Activated CD4-positive, alpha-beta T cell treated with anti-CD3 and anti-CD28 coated beads, Interleukin-2, amount 10 ng/mL, durations not matched to agents 24 days and 14 days (primary cell): Measurements from ENCODE around the gene ATP1B4. TPM values are rescaled to one million over a fixed set of nuclear protein-coding genes. Genes with fewer than 3 reads are reported as not detected.
"Not testable (repeated sequence)": the region's sequence is repeated elsewhere in the genome, so short reads cannot be mapped to it uniquely, and the experiment has no call there.

ENCODE experiments used
- DNase-seq: peaks from one replicate; pipeline ENCODE4 v3.0.0; 2022
- H3K27ac Mint-ChIP-seq: one replicate; pipeline ENCODE4 v1.8.0; 2022; ENCODE audit warnings: mild to moderate bottlenecking, mixed read lengths
- H3K27me3 Mint-ChIP-seq: one replicate; pipeline ENCODE4 v1.8.0; 2022; ENCODE audit warnings: mixed read lengths
- H3K36me3 Mint-ChIP-seq: one replicate; pipeline ENCODE4 v1.8.0; 2022; ENCODE audit warnings: low read depth, mild to moderate bottlenecking, mixed read lengths
- H3K4me1 Mint-ChIP-seq: one replicate; pipeline ENCODE4 v1.8.0; 2021; ENCODE audit warnings: mixed read lengths
- H3K4me3 Mint-ChIP-seq: one replicate; pipeline ENCODE4 v1.8.0; 2022; ENCODE audit warnings: mild to moderate bottlenecking, moderate library complexity, mixed read lengths
- H3K9me3 Mint-ChIP-seq: one replicate; pipeline ENCODE4 v1.8.0; 2021; ENCODE audit warnings: mixed read lengths
- intact Hi-C: fragments of 100-400 bp; cut with micrococcal nuclease; formaldehyde crosslinking; loops from one replicate; pipeline ENCODE4 v1.15.1; 2023
- total RNA-seq: library from RNA; stranded (reverse); gene quantifications from 2 replicates; pipeline ENCODE4 v1.2.3, GENCODE V29; 2022

ATP1B4 gene
- not detected in 2 replicates for total RNA-seq

- Mint-ChIP-seq H3K4me3 (no peak within 1 kb of the TSS), H3K36me3 (no peaks in the 10 kb centered on the region), H3K27ac (no peak within 1 kb of the TSS), H3K9me3 (no peaks in the 10 kb centered on the region), H3K4me1 (no peaks in the 10 kb centered on the region), H3K27me3 (peaks cover 8% of the 10 kb centered on the region)
- DNase-seq: no peak
- intact Hi-C loops: loop anchor here (10.0 kb wide), 1 partner anchor 93 kb away; no protein-coding TSS in a partner anchor
Measured at GRCh38 chrX:120361764-120362305, at the start of gene ATP1B4. ATP1B4 (plus strand) TSS chrX:120362089; CDS start chrX:120362169, 80 bp downstream.

GRCh38 chrX:120315776-120316175, 46.1 kb upstream of the ATP1B4 start:
- Mint-ChIP-seq H3K9me3 (no peaks in the 10 kb centered on the region), H3K27ac (no peak overlapping the region), H3K4me3 (no peak overlapping the region), H3K4me1 (no peaks in the 10 kb centered on the region), H3K36me3 (no peaks in the 10 kb centered on the region), H3K27me3 (peaks cover 48% of the 10 kb centered on the region)
- DNase-seq: no peak
- intact Hi-C loops: no loop called here

- no peak for DNase-seq
- no peaks in the 10 kb centered on the region for H3K36me3 Mint-ChIP-seq
- peaks cover 47% of the 10 kb centered on the region for H3K27me3 Mint-ChIP-seq
- intact Hi-C loops: no loop called here
- H3K9me3 Mint-ChIP-seq: no peaks in the 10 kb centered on the region
- H3K4me1 Mint-ChIP-seq: no peaks in the 10 kb centered on the region
- H3K27ac Mint-ChIP-seq: no peak overlapping the region
- no peak overlapping the region for H3K4me3 Mint-ChIP-seq
Measured at GRCh38 chrX:120316587-120317283, 45.2 kb upstream of the ATP1B4 start.

- Mint-ChIP-seq H3K36me3 (no peaks in the 10 kb centered on the region), H3K27ac (no peak overlapping the region), H3K9me3 (no peaks in the 10 kb centered on the region), H3K4me1 (no peaks in the 10 kb centered on the region), H3K27me3 (peaks cover 33% of the 10 kb centered on the region), H3K4me3 (no peak overlapping the region)
- intact Hi-C loops: no loop called here
- no peak for DNase-seq
Measured at GRCh38 chrX:120318411-120318810, 43.5 kb upstream of the ATP1B4 start.

- no peaks in the 10 kb centered on the region for H3K9me3 Mint-ChIP-seq
- H3K4me1 Mint-ChIP-seq: no peaks in the 10 kb centered on the region
- H3K27ac Mint-ChIP-seq: no peak overlapping the region
- no peak for DNase-seq
- H3K27me3 Mint-ChIP-seq: peaks cover 21% of the 10 kb centered on the region
- intact Hi-C loops: no loop called here
- no peak overlapping the region for H3K4me3 Mint-ChIP-seq
- no peaks in the 10 kb centered on the region for H3K36me3 Mint-ChIP-seq
Measured at GRCh38 chrX:120321520-120322281, 40.2 kb upstream of the ATP1B4 start.

- Mint-ChIP-seq H3K4me3 (no peak overlapping the region), H3K36me3 (no peaks in the 10 kb centered on the region), H3K9me3 (no peaks in the 10 kb centered on the region), H3K27me3 (peaks cover 5% of the 10 kb centered on the region), H3K4me1 (no peaks in the 10 kb centered on the region), H3K27ac (no peak overlapping the region)
- intact Hi-C loops: no loop called here
- no peak for DNase-seq
Measured at GRCh38 chrX:120331116-120331515, 30.8 kb upstream of the ATP1B4 start.

- Mint-ChIP-seq H3K4me1 (no peaks in the 10 kb centered on the region), H3K4me3 (no peak overlapping the region), H3K9me3 (no peaks in the 10 kb centered on the region), H3K36me3 (no peaks in the 10 kb centered on the region), H3K27ac (no peak overlapping the region), H3K27me3 (peaks cover 3% of the 10 kb centered on the region)
- intact Hi-C loops: no loop called here
- DNase-seq: no peak
Measured at GRCh38 chrX:120332394-120332793, 29.5 kb upstream of the ATP1B4 start.

GRCh38 chrX:120334151-120334550, 27.7 kb upstream of the ATP1B4 start:
- Mint-ChIP-seq H3K4me3 (no peak overlapping the region), H3K9me3 (no peaks in the 10 kb centered on the region), H3K27ac (no peak overlapping the region), H3K27me3 (no peaks in the 10 kb centered on the region), H3K4me1 (no peaks in the 10 kb centered on the region), H3K36me3 (no peaks in the 10 kb centered on the region)
- DNase-seq: no peak
- intact Hi-C loops: no loop called here

- no peak for DNase-seq
- H3K36me3 Mint-ChIP-seq: no peaks in the 10 kb centered on the region
- H3K27me3 Mint-ChIP-seq: no peaks in the 10 kb centered on the region
- no peaks in the 10 kb centered on the region for H3K9me3 Mint-ChIP-seq
- H3K4me3 Mint-ChIP-seq: no peak overlapping the region
- intact Hi-C loops: no loop called here
- no peaks in the 10 kb centered on the region for H3K4me1 Mint-ChIP-seq
- no peak overlapping the region for H3K27ac Mint-ChIP-seq
Measured at GRCh38 chrX:120334603-120335002, 27.3 kb upstream of the ATP1B4 start.

GRCh38 chrX:120335289-120335688, 26.6 kb upstream of the ATP1B4 start:
- no peak overlapping the region for H3K4me3 Mint-ChIP-seq
- H3K9me3 Mint-ChIP-seq: no peaks in the 10 kb centered on the region
- H3K27me3 Mint-ChIP-seq: no peaks in the 10 kb centered on the region

GRCh38 chrX:120336899-120337298, 25.0 kb upstream of the ATP1B4 start:
- no peaks in the 10 kb centered on the region for H3K9me3 Mint-ChIP-seq
- H3K4me3 Mint-ChIP-seq: no peak overlapping the region
- intact Hi-C loops: no loop called here
- H3K4me1 Mint-ChIP-seq: no peaks in the 10 kb centered on the region
- H3K27me3 Mint-ChIP-seq: no peaks in the 10 kb centered on the region
- H3K36me3 Mint-ChIP-seq: no peaks in the 10 kb centered on the region
- H3K27ac Mint-ChIP-seq: no peak overlapping the region
- no peak for DNase-seq

More at GRCh38 chrX:120335289-120335688, 26.6 kb upstream of the ATP1B4 start:
- no peaks in the 10 kb centered on the region for H3K4me1 Mint-ChIP-seq
- no peaks in the 10 kb centered on the region for H3K36me3 Mint-ChIP-seq
- DNase-seq: no peak
- intact Hi-C loops: no loop called here
- no peak overlapping the region for H3K27ac Mint-ChIP-seq

- H3K27ac Mint-ChIP-seq, H3K27me3 Mint-ChIP-seq, DNase-seq, H3K4me1 Mint-ChIP-seq, H3K9me3 Mint-ChIP-seq, H3K36me3 Mint-ChIP-seq, intact Hi-C loops, H3K4me3 Mint-ChIP-seq: not testable (repeated sequence)
Measured at GRCh38 chrX:120344566-120344965, 17.3 kb upstream of the ATP1B4 start.

GRCh38 chrX:120350450-120351138, 11.3 kb upstream of the ATP1B4 start:
- Mint-ChIP-seq H3K4me1 (no peaks in the 10 kb centered on the region), H3K27me3 (peaks cover 2% of the 10 kb centered on the region), H3K9me3 (no peaks in the 10 kb centered on the region), H3K36me3 (no peaks in the 10 kb centered on the region), H3K4me3 (no peak overlapping the region), H3K27ac (no peak overlapping the region)
- DNase-seq: no peak
- intact Hi-C loops: no loop called here

- H3K27me3 Mint-ChIP-seq: peaks cover 7% of the 10 kb centered on the region
- H3K36me3 Mint-ChIP-seq: no peaks in the 10 kb centered on the region
- no peak overlapping the region for H3K27ac Mint-ChIP-seq
- H3K9me3 Mint-ChIP-seq: no peaks in the 10 kb centered on the region
- no peaks in the 10 kb centered on the region for H3K4me1 Mint-ChIP-seq
- intact Hi-C loops: no loop called here
- H3K4me3 Mint-ChIP-seq: no peak overlapping the region
- no peak for DNase-seq
Measured at GRCh38 chrX:120356084-120356483, 5.8 kb upstream of the ATP1B4 start.
